ENCODE data around the gene SLC15A1. TPM values are rescaled to one million over a fixed set of nuclear protein-coding genes. Genes with fewer than 3 reads are reported as not detected.

The SLC15A1 gene
- total RNA-seq, 2 donors from 2014 or later = 0.34 to 1.3 TPM

GRCh38 chr13:98688373-98688772, 64.1 kb downstream of the SLC15A1 start:
- Histone ChIP-seq H3K27me3 (replicated peaks; ENCODE audit: insufficient read depth) (no peaks in the 10 kb centered on the region), H3K4me3 (no peak overlapping the region), H3K36me3 (no peaks in the 10 kb centered on the region), H3K27ac (no peak overlapping the region), H3K9me3 (no peaks in the 10 kb centered on the region), H3K4me1 (replicated peaks) (no peaks in the 10 kb centered on the region)
- no peak for DNase-seq (ENCODE audit: low spot score)
- intact Hi-C loops (cut with DNase I) = no loop called here
- TF ChIP-seq CTCF (IDR thresholded peaks at IDR 0.05) (no peak), POLR2A (IDR thresholded peaks at IDR 0.05) (no peak), POLR2AphosphoS5 (IDR thresholded peaks at IDR 0.05) (no peak)
- 23% methylated on average over 2 of the region's 2 CpGs for WGBS

GRCh38 chr13:98687319-98687718, 65.2 kb downstream of the SLC15A1 start:
- DNase-seq (ENCODE audit: low spot score) = no peak

GRCh38 chr13:98686270-98686669, 66.2 kb downstream of the SLC15A1 start:
- TF ChIP-seq POLR2AphosphoS5 (IDR thresholded peaks at IDR 0.05) (no peak), CTCF (IDR thresholded peaks at IDR 0.05) (no peak), POLR2A (IDR thresholded peaks at IDR 0.05) (no peak)
- intact Hi-C loops (cut with DNase I) = no loop called here
- no peaks in the 10 kb centered on the region for H3K4me1 ChIP-seq (replicated peaks)
- H3K27ac ChIP-seq = no peak overlapping the region
- H3K36me3 ChIP-seq = no peaks in the 10 kb centered on the region
- no peak overlapping the region for H3K4me3 ChIP-seq
- 71% methylated on average over 9 of the region's 9 CpGs for WGBS
- H3K9me3 ChIP-seq = no peaks in the 10 kb centered on the region
- no peak for DNase-seq (ENCODE audit: low spot score)
- H3K27me3 ChIP-seq (replicated peaks; ENCODE audit: insufficient read depth) = no peaks in the 10 kb centered on the region

More at GRCh38 chr13:98687319-98687718, 65.2 kb downstream of the SLC15A1 start:
- Histone ChIP-seq H3K36me3 (no peaks in the 10 kb centered on the region), H3K4me3 (no peak overlapping the region), H3K27me3 (replicated peaks; ENCODE audit: insufficient read depth) (no peaks in the 10 kb centered on the region), H3K27ac (no peak overlapping the region), H3K9me3 (no peaks in the 10 kb centered on the region), H3K4me1 (replicated peaks) (no peaks in the 10 kb centered on the region)
- intact Hi-C loops (cut with DNase I) = no loop called here
- TF ChIP-seq CTCF (IDR thresholded peaks at IDR 0.05) (no peak), POLR2A (IDR thresholded peaks at IDR 0.05) (no peak), POLR2AphosphoS5 (IDR thresholded peaks at IDR 0.05) (no peak)
- 93% methylated on average over 5 of the region's 5 CpGs for WGBS

- H3K27ac ChIP-seq = no peak overlapping the region
- no peak for TF ChIP-seq POLR2AphosphoS5 (IDR thresholded peaks at IDR 0.05)
- TF ChIP-seq CTCF (IDR thresholded peaks at IDR 0.05) = no peak
- no peak for TF ChIP-seq POLR2A (IDR thresholded peaks at IDR 0.05)
- no peak for DNase-seq (ENCODE audit: low spot score)
- no peak overlapping the region for H3K4me3 ChIP-seq
- intact Hi-C loops (cut with DNase I) = no loop called here
- 67% methylated on average over 2 of the region's 2 CpGs for WGBS
- no peaks in the 10 kb centered on the region for H3K9me3 ChIP-seq
- H3K4me1 ChIP-seq (replicated peaks) = no peaks in the 10 kb centered on the region
- H3K36me3 ChIP-seq = no peaks in the 10 kb centered on the region
- no peaks in the 10 kb centered on the region for H3K27me3 ChIP-seq (replicated peaks; ENCODE audit: insufficient read depth)
Measured at GRCh38 chr13:98685146-98685545, 67.3 kb downstream of the SLC15A1 start.

GRCh38 chr13:98681049-98681448, 71.4 kb downstream of the SLC15A1 start:
- TF ChIP-seq POLR2A (IDR thresholded peaks at IDR 0.05) (no peak), CTCF (IDR thresholded peaks at IDR 0.05) (no peak), POLR2AphosphoS5 (IDR thresholded peaks at IDR 0.05) (no peak)
- no peak for DNase-seq (ENCODE audit: low spot score)
- H3K4me3 ChIP-seq = no peak overlapping the region
- no peaks in the 10 kb centered on the region for H3K27me3 ChIP-seq (replicated peaks; ENCODE audit: insufficient read depth)
- intact Hi-C loops (cut with DNase I) = no loop called here
- no peak overlapping the region for H3K27ac ChIP-seq
- H3K9me3 ChIP-seq = no peaks in the 10 kb centered on the region
- WGBS = 88% methylated on average over 3 of the region's 3 CpGs
- no peaks in the 10 kb centered on the region for H3K4me1 ChIP-seq (replicated peaks)
- no peaks in the 10 kb centered on the region for H3K36me3 ChIP-seq
